Right renal cortex interstitium (tissue), 3 donors: Measurements from ENCODE around the gene CNGB1. TPM values are rescaled to one million over a fixed set of nuclear protein-coding genes. Genes with fewer than 3 reads are reported as not detected.
"Not testable (repeated sequence)": the region's sequence is repeated elsewhere in the genome, so short reads cannot be mapped to it uniquely, and the experiment has no call there.

Source experiments
- DNase-seq, 3 donors: peaks; one replicate each; pipeline ENCODE4 v3.0.0-alpha.2; 2013; ENCODE audit warnings: low read depth in 3 of 3, low spot score in 2 of 3
- polyA plus RNA-seq, 3 donors: library from polyadenylated mRNA; unstranded; fragments of 120-200 nt; gene quantifications; one replicate each; pipeline ENCODE4 v1.2.1, GENCODE V29; 2013; ENCODE audit not compliant: insufficient read length in 3 of 3

Gene CNGB1
- polyA plus RNA-seq, 3 donors, result 0.03 to 0.07 TPM; not detected in 1

DNA sequence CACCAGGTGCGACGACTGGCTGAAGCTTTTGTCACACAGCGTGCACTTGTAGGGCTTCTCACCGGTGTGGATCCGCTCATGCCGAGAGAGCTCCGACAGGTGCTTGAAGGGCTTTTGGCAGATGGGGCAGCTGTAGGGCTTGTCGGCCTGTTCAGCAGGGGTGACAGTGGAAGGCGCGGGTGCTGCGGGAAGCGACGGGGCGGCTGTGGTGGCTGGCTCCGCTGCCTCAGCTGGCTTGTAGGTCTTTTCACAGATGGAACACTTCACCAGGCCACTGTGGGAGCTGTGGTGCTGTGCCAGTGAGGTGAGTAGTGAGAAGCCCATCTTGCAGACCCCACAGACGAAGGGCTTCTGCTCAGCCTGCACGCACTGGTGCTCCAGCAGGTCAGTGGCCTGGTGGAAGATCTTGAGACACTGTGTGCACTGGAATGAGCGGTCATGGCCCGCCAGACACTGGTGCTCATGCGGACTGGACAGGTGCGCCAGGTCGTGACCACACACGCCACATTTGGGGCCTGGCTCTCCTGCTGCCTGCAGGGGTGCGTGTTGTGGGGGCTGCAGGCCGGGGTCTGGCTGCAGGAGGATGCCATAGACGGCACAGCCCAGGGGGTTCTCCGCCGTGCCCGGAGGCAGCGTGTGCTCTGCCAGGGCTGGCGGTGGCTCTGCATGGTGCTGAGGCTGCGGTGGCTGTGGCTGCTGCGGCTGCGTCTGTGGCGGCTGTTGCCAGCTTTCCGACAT, 26.8 kb upstream of the CNGB1 start:
- DNase-seq, result no peak

GRCh38 chr16:57997176-57997527, 26.2 kb upstream of the CNGB1 start:
- no peak for DNase-seq

DNA sequence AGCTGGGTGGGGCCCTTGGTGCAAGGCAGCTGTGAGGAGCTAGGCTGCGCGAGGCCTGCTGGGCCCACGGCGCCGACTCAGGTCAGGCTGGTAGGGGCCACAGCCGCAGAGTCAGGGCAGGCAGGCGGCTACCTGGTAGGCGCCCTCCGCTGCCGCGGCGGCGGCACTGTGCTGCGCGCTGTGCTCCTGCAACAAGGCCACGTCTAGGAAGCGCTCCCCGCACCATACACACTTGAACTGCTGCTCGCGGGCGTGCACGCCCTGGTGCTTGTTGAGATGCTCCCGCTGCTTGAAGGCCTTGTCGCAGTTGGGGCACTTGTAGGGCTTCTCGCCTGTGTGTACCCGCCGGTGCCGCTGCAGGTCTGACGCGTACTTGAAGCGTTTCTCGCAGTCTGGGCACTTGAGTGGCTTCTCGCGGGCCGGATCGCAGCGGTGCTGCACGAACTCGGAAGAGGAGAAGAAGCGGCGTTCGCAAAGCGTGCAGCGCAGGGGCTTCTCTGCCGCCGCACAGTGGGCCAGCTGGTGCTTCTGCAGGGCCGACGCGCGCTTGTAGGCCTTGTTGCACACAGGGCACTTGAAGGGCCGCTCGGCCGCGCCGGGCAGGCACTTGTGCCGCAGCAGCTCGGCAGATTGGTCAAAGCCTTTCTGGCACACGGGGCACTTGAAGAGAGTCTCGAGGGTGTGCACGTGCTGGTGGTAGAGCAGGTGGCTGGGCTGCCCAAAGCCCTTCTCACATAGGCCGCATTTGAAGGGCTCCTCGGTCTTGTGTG, 25.7 kb upstream of the CNGB1 start:
- no peak for DNase-seq

- no peak for DNase-seq
These were observed 24.9 kb upstream of the CNGB1 start for GRCh38 chr16:57995721-57996405.

- no peak for DNase-seq
These were observed 23.9 kb upstream of the CNGB1 start for GRCh38 chr16:57994778-57995177.

DNA sequence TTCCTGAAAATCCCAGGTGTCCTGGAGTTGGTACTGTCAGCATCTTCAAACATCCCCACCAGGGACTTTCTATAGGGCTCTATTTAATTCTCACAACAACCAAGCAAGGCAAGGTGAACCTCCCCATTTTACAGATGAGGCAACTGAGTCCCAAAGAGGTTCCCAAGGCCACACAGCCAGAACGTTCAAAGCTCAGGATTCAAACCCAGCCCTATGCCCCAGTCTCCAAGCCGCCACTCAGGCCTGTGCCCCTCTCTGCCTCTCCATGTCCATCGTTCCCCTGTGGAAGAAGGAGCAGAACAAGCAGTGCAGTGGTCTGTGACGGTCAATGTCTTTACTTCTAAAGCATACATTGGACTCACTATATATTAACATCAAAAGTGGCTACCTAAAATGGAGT, 23.4 kb upstream of the CNGB1 start:
- no peak for DNase-seq

- DNase-seq, result no peak
These were observed 23.0 kb upstream of the CNGB1 start for GRCh38 chr16:57993897-57994296.

DNA sequence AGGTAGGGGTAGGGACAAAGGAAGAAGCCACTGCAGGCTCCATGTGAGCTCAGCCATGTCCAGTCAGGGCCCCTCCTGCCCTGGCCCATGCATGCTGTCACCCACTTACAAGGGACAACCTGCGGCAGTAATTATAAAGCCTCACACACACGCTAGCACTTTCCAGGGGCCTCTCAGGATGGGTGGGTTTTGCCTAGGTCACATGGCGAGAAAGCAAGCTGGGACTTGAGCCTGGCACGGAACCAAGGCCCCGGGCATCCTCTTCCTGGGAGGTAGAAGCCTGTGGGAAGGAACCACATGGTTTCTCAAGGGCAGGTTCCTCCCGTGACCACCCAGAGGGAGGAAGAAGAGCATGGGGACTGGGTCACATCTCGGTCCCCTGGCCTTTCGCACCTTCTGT, 22.5 kb upstream of the CNGB1 start:
- no peak for DNase-seq

GRCh38 chr16:57992084-57992483, 21.2 kb upstream of the CNGB1 start:
- DNase-seq, result no peak

DNA sequence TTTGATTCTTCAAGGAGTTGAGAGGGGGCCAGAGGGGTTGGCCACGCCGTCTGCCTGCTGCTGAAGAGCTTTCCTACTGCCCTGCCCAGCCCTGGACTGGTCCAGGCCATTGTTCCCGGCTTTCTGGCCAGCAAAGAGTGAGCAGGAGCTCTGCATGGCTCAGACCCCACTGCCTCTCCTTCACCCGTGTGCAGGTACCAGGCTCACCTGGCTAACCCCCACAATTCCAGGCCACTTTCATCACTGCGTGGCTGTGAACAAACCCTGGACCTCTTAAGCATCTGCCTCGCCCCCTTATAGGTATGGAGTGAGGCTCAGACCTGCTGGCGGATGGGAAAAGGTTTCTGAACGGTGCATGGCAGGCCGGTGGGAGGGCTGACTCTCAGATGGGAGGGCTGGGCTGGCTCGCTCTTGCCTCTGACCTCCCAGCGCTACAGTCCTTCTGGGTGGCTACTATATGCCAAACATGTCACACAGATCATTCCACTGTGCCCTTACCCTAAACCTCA, 20.7 kb upstream of the CNGB1 start:
- DNase-seq, result no peak

- no peak for DNase-seq
These were observed 18.0 kb upstream of the CNGB1 start for GRCh38 chr16:57988929-57989328.

DNA sequence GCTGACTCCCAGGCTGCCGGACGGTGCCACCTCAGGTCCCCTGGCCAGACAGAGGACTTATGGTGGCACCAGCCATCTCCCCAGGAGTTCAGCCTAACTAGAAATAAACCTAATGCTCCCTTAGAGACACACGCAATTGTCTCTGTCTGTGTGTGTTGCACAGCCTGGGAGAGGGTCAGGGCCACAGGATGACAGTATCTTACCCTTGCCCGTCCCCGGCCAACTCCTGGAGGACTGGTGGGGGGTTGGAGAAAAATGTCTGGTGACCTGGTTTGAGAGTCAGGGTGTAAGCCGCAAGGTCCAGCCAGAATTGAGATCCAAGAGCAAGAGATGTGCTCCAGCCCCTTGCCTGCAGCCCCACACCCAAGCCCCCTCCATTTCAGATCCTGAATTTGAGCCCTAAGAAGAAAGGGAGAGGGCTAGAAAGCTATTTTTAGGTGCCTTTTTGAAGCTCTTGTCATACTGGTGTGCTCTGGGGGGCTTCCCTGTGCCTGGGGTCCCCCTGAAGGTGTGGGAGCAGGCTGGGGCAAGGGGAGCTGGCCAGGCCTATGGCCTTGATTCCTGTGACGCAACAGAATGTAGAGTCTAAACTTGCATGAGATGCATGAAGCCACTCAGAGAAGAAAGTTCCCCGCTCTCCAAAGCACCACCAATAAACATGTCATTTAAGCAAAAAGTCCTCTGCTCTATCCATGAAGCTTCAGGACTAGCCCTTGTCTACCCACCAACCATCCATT, 16.7 kb upstream of the CNGB1 start:
- DNase-seq, result no peak

GRCh38 chr16:57986196-57986595, 15.3 kb upstream of the CNGB1 start:
- DNase-seq, result no peak

GRCh38 chr16:57985204-57986181, 14.6 kb upstream of the CNGB1 start:
- DNase-seq, result no peak

GRCh38 chr16:57984443-57985203, 13.7 kb upstream of the CNGB1 start:
- no peak for DNase-seq

- DNase-seq, result no peak
These were observed 11.5 kb upstream of the CNGB1 start for GRCh38 chr16:57982385-57982784.

GRCh38 chr16:57981636-57982035, 10.7 kb upstream of the CNGB1 start:
- DNase-seq, result no peak

GRCh38 chr16:57979006-57979585, 8.2 kb upstream of the CNGB1 start:
- no peak for DNase-seq

DNA sequence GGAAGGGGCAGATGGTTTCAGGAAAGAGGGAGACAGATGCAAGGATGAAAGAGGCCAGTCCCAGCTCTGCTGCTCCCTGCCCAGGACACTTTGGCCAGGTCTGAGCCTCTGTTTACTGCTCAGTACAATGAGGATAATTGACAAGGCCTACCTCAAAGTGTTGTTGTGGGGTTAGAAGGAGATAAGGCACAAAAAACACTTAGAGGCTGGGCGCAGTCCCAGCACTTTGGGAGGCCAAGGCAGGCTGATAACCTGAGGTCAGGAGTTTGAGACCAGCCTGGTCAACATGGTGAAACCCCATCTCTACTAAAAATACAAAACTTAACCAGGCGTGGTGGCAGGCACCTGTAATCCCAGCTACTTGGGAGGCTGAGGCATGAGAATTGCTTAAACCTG, 7.1 kb upstream of the CNGB1 start:
- DNase-seq, result not testable (repeated sequence)
